A549 treated with DMSO at 1 μM for 4 hours (cell line): ENCODE results near the gene TRABD. TPM values are rescaled to one million over a fixed set of nuclear protein-coding genes. Genes with fewer than 3 reads are reported as not detected.

Experiments
- total RNA-seq: library from RNA; stranded (reverse); fragments of 200-300 nt; extraction: Qiagen RNA extraction; gene quantifications from 5 replicates; pipeline ENCODE4 v1.2.3, GENCODE V29; 2022; ENCODE audit warnings: low read depth

TRABD gene, protein sequence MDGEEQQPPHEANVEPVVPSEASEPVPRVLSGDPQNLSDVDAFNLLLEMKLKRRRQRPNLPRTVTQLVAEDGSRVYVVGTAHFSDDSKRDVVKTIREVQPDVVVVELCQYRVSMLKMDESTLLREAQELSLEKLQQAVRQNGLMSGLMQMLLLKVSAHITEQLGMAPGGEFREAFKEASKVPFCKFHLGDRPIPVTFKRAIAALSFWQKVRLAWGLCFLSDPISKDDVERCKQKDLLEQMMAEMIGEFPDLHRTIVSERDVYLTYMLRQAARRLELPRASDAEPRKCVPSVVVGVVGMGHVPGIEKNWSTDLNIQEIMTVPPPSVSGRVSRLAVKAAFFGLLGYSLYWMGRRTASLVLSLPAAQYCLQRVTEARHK
- total RNA-seq, result 23.1 to 37.1 TPM (median 32.9 TPM) in 5 replicates

DNA sequence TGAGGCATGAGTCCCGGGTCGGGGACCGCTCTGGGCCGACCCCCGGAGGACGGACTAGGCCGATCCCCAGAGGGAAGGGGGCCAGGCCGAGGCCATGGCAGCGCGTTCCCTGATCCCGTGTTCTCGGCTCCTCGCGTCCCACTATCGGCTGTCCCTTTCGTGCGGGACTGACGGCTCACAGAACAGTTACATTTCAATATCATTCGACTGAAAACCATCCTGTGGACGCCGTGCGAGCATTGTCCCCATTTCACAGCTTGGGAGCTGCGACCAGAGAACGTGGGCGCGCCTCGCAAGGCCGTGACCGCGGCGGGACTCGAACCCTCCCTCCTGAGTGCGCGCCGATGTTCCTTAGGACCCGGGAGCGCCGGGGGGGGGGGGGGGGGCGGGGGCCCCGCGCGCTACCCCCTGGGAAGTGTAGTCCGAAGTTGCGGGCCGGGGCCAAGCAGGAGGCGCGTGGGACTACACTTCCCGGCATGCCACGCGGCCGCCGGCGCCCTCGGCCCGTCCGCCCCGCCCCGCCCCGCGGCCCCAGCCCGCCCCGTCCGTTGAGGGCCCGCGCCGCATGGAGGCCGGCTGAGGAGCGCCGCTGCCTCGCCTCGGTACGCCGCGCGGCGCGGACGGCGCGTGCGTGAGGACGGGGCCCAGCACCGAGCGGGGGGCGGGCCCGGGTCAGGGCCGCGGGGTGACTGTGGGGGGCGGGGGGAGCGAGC, at the start of gene TRABD:
TSS of gene TRABD (plus strand) at position 539 of the 713 bp plus-strand sequence. CDS start 7,148 bp downstream, outside the sequence.

DNA sequence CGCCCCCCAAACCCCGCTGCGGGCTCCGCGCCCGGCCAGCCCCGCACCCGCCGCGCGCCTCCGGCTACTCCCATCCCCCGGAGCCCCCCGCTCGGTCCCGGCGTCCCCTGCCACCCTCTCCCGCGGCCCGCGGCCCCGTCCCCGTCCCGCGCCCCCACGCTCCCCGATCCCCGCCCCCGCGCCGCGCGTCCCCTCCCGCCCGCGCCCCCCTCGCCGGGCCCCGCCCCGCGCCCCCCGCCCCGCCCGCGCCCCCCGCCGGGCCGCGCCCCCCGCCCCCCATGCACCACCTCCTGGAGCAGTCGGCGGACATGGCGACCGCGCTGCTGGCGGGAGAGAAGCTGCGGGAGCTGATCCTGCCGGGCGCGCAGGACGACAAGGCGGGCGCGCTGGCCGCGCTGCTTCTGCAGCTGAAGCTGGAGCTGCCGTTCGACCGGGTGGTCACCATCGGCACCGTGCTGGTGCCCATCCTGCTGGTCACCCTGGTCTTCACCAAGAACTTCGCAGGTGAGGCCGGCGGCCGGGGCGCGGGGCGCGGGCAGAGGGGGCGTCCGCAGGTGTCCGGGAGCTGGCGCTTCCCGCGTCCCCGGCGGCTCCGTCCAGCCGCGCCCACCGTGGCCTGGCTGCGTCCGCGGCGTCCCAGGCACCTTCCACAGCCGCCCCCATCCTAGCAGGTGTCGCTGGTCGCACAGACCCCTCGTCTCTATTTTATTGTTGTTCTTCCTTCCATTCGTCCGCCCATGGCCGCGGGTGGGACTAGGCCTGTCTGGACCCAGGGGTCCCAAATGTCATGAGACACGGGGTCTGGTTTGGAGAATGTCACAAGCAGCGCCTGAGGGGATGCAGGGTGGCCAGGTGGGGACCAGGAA, 15.0 kb upstream of the TRABD start, which contains the start of gene PANX2:
TSS of gene PANX2 (plus strand) at position 279 of the 866 bp plus-strand sequence. CDS start at position 279, 0 bp downstream.

GRCh38 chr22:50200461-50201190, 14.9 kb downstream of the TRABD start, which contains the start of gene SELENOO:
Gene SELENOO (plus strand): TSS chr22:50201011. CDS start chr22:50201037, 26 bp downstream.

DNA sequence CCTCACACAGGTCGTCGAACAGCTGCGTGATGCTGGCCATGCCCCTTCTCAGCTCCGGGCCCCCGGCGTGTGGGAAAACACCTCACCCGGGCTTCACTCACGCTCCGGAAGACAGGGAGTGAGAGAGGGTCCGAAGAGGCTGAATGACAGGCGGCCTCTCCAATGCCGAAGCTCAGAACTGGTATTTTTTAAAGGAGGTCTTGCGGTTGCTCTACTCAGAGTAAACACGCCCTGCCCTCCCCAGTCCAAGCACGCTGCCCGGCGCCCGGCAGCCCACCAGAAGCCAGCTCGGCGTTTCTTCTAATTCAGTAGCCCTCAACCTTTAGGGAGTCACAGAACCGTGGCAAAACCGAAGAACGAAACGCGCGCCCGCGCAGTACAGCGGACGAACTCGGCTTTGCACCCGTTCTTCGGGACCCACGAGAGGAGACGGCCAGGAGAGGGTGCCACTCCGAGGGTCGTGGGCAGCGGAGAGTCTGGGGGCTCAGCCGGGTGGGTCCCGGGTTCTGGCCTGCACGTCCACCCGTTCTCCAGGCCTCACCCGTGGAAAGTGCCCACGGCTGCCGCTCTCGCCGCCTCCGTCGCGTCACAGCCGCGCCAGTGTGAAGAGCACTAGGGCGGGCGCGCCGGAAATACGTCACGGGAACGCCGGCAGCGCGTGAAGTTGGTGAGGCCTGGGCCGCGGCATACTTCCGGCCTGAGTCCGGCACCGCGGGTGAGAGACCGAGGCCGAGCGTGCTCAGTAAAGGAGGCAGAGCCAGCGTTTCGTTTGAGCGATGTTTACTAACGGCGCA, 58.9 kb downstream of the TRABD start, which contains the start of gene TUBGCP6:
TSS of gene TUBGCP6 (minus strand) at position 604 of the 794 bp plus-strand sequence. CDS start at position 40, 564 bp downstream.

Other genes starting within 250 kb of the TRABD start
- gene PIM3, start 225.1 kb upstream of the TRABD start, total RNA-seq, result 25.4 to 36.8 TPM (median 29.6 TPM) in 5 replicates
- 0.03 to 0.04 TPM (median 0.03 TPM) in 3 of 5 replicates, not detected in the others for gene IL17REL, start 173.1 kb upstream of the TRABD start, total RNA-seq
- not detected in 5 replicates for gene TTLL8, start 127.6 kb upstream of the TRABD start, total RNA-seq
- 0.03 to 0.09 TPM (median 0.04 TPM) in 3 of 5 replicates, not detected in the others for gene MLC1, start 100.5 kb upstream of the TRABD start, total RNA-seq
- not detected in 5 replicates for gene MOV10L1, start 95.9 kb upstream of the TRABD start, total RNA-seq
- gene PANX2, start 15.2 kb upstream of the TRABD start, total RNA-seq, result 5.8 to 7.5 TPM (median 6.3 TPM) in 5 replicates
- 13.4 to 19.2 TPM (median 17.3 TPM) in 5 replicates for gene SELENOO, start 15.1 kb downstream of the TRABD start, total RNA-seq
- gene TUBGCP6, start 59.1 kb downstream of the TRABD start, total RNA-seq, result 5.8 to 11.4 TPM (median 11.1 TPM) in 5 replicates
- gene HDAC10, start 65.4 kb downstream of the TRABD start, total RNA-seq, result 8.7 to 14.6 TPM (median 11.5 TPM) in 5 replicates
- 18.6 to 25.1 TPM (median 24.1 TPM) in 5 replicates for gene MAPK12, start 75.8 kb downstream of the TRABD start, total RNA-seq
- gene MAPK11, start 84.5 kb downstream of the TRABD start, total RNA-seq, result 4.8 to 7.2 TPM (median 6.6 TPM) in 5 replicates
- 94.9 to 120 TPM (median 119 TPM) in 5 replicates for gene PLXNB2, start 121.7 kb downstream of the TRABD start, total RNA-seq
- 1.9 to 3.2 TPM (median 3.0 TPM) in 5 replicates for gene DENND6B, start 141.1 kb downstream of the TRABD start, total RNA-seq
- gene PPP6R2, start 157.4 kb downstream of the TRABD start, total RNA-seq, result 10.0 to 15.2 TPM (median 12.7 TPM) in 5 replicates